ENCODE results near the gene POLE3.
"Not testable (repeated sequence)": the region's sequence is repeated elsewhere in the genome, so short reads cannot be mapped to it uniquely, and the experiment has no call there.

Gene POLE3

DNA sequence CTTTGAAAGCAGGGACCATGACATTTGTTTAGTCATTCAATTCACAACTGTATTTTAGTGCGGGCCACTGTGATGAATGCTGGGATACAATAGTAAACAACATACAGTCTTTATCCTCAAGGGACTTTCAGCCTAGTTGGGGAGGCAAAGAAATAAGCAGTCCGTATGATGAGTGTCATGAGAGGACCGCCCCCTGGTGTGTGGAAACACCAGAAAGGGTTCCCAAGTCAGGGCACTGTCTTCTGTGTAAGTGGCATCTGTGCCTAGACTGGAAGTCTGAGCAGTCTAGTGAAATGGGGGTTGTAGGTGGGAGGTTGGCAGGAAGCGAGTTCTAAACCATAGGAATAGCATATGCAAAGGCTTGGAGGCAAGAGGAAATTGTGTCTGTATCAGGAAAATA, 6.9 kb upstream of the POLE3 start:
- H3K27me3 Mint-ChIP-seq: no peaks in the 10 kb centered on the region
- no peak overlapping the region for H3K27ac Mint-ChIP-seq
- H3K36me3 Mint-ChIP-seq: no peaks in the 10 kb centered on the region
- H3K9me3 Mint-ChIP-seq: no peaks in the 10 kb centered on the region
- no peaks in the 10 kb centered on the region for H3K4me1 Mint-ChIP-seq
- no peak for ATAC-seq
- H3K4me3 Mint-ChIP-seq: no peak overlapping the region

DNA sequence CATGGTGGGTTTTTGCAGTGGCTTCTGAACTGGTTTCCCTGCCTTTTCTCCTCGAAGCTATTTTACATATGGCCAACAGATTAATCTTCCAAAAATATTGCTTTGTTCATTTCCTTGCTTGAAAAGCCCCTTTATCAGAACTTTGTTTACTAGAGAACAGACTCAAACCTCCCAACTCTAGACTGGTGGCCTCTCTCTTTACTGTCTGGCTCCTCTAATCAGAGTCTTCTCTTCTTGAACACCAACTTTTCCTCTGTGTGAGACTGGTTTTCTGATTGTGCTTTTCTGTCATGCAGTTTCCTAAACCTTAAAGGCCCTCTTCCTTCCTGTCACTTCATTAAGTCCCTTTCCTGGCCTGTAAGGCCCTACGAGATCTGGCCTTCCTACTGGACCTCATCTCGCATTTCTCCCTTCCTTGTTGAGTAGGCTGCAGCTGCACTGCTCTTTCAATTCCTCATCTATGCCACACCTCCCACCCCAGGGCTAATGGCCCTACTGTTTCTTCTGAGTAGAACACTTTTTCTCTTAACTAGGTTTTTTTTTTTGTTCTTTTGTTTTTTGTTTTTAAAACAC, 5.8 kb upstream of the POLE3 start:
- Mint-ChIP-seq H3K27ac (no peak overlapping the region), H3K4me3 (no peak overlapping the region), H3K4me1 (no peaks in the 10 kb centered on the region), H3K27me3 (no peaks in the 10 kb centered on the region), H3K36me3 (no peaks in the 10 kb centered on the region), H3K9me3 (no peaks in the 10 kb centered on the region)
- peak; percentile 98 for ATAC-seq

DNA sequence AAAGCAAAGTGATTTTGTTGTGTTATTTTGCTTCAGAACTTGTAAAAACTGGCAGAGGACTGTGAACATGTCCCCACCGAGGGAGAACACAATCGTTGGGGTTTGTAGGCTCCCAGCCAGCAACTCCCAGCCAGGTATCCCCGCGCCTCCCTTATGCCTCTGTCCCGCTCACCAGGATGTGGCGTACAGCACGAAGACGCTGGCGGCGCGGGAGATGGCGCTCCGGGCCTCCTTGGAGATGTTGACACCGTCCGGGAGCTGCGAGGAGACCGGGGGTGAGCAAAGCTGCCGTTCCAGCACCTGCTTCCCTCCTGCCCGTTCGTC, 630 bp downstream of the POLE3 start:
- peak overlapping the region; percentile 90 for H3K4me3 Mint-ChIP-seq
- H3K27me3 Mint-ChIP-seq: no peaks in the 10 kb centered on the region
- H3K9me3 Mint-ChIP-seq: no peaks in the 10 kb centered on the region
- H3K36me3 Mint-ChIP-seq: peaks cover 21% of the 10 kb centered on the region
- peak overlapping the region; percentile 98 for H3K27ac Mint-ChIP-seq
- ATAC-seq: no peak
- H3K4me1 Mint-ChIP-seq: peaks cover 29% of the 10 kb centered on the region

DNA sequence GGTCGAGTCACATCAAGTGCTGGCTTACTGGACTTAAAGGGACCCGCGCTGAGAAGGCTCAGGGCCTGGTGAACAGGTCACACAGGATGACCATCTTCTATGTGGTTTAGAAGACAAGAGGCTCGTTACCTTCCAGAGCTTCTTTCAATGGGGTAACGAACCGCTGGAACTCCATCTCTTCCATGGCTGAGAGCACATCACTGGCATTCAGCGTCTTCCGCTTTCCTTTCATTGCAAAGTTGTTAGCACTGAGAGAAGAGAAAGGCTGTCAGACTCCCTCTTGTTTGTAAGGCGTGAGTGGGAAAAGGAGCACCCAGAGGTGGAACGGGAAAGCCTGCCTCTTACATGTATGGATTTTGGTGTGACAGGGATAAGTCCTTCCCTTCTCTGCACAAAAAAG, 994 bp downstream of the POLE3 start:
- no peak for ATAC-seq
- peak overlapping the region; percentile 90 for H3K4me3 Mint-ChIP-seq
- no peaks in the 10 kb centered on the region for H3K27me3 Mint-ChIP-seq
- H3K36me3 Mint-ChIP-seq: peaks cover 21% of the 10 kb centered on the region
- no peaks in the 10 kb centered on the region for H3K9me3 Mint-ChIP-seq
- H3K4me1 Mint-ChIP-seq: peaks cover 29% of the 10 kb centered on the region
- peak overlapping the region; percentile 98 for H3K27ac Mint-ChIP-seq

DNA sequence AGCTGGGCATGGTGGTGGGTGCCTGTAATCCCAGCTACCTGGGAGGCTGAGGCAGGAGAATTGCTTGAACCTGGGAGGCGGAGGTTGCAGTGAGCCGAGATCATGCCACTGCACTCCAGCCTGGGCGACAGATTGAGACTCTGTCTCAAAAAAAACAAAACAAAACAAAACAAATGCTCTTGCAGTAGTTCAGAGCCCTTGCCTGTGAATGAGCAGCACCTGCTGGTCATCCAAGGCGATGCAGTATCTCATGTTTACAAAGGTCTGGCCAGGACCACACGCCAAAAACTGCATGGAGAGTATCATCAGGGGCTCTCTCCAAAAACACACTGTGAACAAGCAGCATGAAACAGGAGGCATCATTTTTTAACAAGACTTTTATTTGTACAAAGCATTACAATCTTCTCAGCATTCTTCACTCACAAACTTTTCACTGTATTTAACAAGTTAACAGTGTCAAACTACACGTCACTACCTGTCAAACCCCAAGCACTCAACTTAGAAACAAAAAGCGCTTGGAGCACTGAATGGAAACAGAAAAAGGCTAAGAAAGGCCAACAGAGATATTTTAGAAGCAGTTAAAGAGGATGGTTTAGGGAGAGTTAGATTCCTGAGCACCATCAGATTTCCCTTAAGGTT, 3.5 kb downstream of the POLE3 start:
- ATAC-seq, H3K27me3 Mint-ChIP-seq, H3K9me3 Mint-ChIP-seq, H3K4me3 Mint-ChIP-seq: not testable (repeated sequence)
- Mint-ChIP-seq H3K4me1 (peaks cover 29% of the 10 kb centered on the region), H3K27ac (peak overlapping the region; percentile 15), H3K36me3 (peaks cover 21% of the 10 kb centered on the region)

DNA sequence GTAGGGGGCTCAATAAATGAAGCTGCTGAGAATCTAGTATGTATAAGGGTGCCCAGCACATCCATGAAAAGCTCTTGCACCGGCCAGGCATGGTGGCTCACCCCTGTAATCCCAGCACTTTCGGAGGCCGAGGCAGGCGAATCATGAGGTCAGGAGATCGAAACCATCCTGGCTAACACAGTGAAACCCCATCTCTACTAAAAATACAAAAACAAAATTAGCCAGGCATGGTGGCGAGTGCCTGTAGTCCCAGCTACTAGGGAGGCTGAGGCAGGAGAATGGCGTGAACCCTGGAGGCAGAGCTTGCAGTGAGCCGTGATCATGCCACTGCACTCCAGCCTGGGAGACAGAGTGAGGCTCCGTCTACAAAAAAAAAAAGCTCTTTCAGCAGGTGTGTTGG, 4.1 kb downstream of the POLE3 start:
- not testable (repeated sequence) for H3K27me3 Mint-ChIP-seq, ATAC-seq, H3K4me3 Mint-ChIP-seq, H3K9me3 Mint-ChIP-seq
- peaks cover 21% of the 10 kb centered on the region for H3K36me3 Mint-ChIP-seq
- peak overlapping the region; percentile 15 for H3K27ac Mint-ChIP-seq
- H3K4me1 Mint-ChIP-seq: peaks cover 36% of the 10 kb centered on the region

DNA sequence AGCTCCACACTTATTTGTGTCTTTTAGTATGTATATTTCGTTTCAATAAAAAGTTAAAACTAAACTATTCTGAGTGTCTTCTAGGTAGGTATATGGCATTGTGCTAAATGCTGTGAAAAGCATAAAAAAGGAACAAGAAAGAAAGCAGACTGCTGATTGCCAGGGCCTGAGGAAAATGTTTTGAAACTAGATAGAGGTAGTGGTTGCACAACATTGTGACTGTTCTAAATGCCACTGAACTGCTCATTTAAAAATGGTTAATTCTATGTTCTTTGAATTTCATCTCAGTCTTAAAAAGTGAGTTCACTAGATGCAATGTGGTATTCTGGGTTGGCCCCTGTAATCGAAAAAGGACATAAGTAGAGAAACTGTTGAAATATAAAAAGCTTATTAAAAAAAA, 6.8 kb downstream of the POLE3 start:
- peaks cover 38% of the 10 kb centered on the region for H3K4me1 Mint-ChIP-seq
- no peaks in the 10 kb centered on the region for H3K9me3 Mint-ChIP-seq

DNA sequence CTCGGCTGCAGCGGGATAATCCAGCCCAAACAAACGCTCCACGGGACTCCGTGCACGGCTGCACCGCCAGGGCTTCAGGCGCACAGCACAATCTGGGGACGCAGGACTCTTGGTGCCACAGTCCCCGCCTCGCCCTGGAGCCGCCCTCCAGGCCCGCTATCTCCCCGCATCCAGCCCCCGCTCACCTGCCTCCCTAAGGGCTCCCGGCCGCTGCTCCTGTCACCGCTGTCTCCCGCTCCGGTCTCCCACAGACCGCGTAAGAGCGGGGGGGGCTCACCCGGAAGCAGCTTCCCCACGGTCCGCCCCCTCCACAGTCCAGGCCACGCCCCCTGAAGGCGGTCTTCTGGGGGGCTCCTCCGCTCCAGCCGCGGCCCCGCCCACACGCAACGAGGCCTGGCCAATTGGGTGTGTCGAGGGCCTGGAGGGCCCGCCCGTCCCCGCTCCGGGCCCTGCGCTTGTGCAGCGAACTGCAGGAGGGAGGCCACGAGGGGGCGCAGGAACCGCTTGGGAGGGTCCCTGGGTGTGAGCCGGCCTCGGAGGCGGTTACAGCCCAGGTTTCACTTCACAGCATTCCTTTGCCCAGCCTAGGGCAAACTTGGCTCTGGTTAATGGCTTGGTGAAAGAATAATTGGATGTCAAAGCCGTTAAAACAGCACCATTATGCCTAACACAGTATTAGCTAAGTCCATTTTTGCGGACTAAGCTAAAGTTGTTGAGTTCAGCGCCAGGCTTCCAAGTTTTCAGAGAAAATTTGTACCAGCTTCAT, 9.3 kb downstream of the POLE3 start, which contains the start of gene ALAD:
Gene ALAD (minus strand): TSS at position 258 of the 766 bp plus-strand sequence. CDS start 7,725 bp downstream, outside the sequence.
- peak within 1 kb of the TSS; percentile 80 for H3K27ac Mint-ChIP-seq
- peak; percentile 100 for ATAC-seq
- no peaks in the 10 kb centered on the region for H3K27me3 Mint-ChIP-seq
- H3K9me3 Mint-ChIP-seq: no peaks in the 10 kb centered on the region
- peaks cover 27% of the 10 kb centered on the region for H3K4me1 Mint-ChIP-seq
- peak within 1 kb of the TSS; percentile 96 for H3K4me3 Mint-ChIP-seq
- no peaks in the 10 kb centered on the region for H3K36me3 Mint-ChIP-seq

More for the DNA sequence above, 6.8 kb downstream of the POLE3 start:
- peaks cover 16% of the 10 kb centered on the region for H3K36me3 Mint-ChIP-seq
- no peak overlapping the region for H3K27ac Mint-ChIP-seq
- ATAC-seq: no peak
- no peaks in the 10 kb centered on the region for H3K27me3 Mint-ChIP-seq
- H3K4me3 Mint-ChIP-seq: no peak overlapping the region

DNA sequence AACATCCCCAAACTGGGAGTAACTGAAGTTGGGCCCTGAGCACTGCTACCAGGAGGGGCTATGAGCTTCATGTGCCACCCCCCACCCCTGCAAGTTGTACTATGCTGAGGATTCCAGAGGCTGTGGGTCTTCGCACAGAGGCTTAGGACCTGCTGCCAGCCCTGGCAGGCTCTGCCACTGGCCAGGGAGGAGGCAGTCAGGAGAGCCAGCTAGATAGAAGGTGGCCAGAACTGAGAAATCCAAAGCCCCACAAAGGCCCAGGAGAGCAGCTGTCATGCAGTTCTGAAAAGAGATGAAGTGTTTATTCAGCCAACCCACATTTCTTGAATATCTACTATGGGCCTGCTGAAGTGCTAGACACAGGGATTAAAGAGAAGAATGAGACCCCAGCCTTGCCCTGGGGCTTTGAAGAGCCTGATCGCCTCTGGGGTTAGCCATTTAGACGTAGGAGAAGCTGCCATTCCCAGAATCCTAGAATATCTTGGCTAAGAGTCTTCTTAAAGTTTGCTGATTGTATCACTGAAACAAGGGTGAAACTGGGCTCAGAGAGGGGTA, 10.8 kb downstream of the POLE3 start:
- Mint-ChIP-seq H3K4me3 (peak overlapping the region; percentile 72), H3K27me3 (no peaks in the 10 kb centered on the region), H3K36me3 (no peaks in the 10 kb centered on the region), H3K4me1 (peaks cover 27% of the 10 kb centered on the region), H3K9me3 (no peaks in the 10 kb centered on the region), H3K27ac (peak overlapping the region; percentile 80)
- no peak for ATAC-seq

DNA sequence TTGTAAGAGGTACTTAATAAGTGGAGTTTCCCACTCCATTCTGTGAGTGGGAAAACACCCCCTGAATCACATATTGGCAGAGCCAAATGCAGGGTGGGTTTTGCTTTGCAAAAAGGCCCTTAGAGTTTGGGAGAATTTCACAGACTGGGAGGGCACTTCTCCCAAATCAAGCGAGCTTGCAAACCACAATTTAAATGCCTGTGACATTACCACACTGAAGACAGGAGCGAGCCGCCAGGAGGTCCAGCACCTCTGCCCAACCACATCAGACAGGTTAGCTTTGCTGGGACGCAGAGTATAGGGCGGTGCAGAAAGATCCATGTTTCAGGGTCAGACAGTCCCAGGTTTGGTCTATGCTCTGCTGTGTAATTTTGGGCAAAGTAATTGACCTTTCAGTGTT, 11.7 kb downstream of the POLE3 start:
- H3K27ac Mint-ChIP-seq: no peak overlapping the region
- H3K4me3 Mint-ChIP-seq: no peak overlapping the region
- H3K4me1 Mint-ChIP-seq: peaks cover 27% of the 10 kb centered on the region
- no peaks in the 10 kb centered on the region for H3K9me3 Mint-ChIP-seq
- no peaks in the 10 kb centered on the region for H3K27me3 Mint-ChIP-seq
- ATAC-seq: no peak
- no peaks in the 10 kb centered on the region for H3K36me3 Mint-ChIP-seq

DNA sequence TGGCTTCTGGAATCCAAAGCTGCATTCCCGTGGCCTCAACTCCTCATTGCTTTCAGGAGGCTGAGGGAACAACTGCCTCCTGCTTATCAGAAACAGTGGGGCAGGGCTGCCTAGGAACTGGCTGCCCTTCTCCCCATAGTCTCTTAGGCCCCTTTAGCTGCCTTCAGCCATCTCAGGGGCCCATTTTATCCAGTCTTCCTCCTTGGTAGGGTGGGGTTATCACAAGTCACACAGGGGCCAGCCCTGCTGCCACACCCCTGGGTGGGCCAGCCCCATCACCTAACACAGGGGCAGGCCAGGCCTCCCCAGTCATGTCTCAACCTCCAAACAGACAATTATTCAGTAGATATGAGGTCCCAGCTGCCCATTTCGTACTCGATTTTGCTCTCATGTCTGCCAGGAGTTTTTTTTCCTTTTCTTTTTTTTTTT, 13.3 kb downstream of the POLE3 start:
- H3K27ac Mint-ChIP-seq: no peak overlapping the region
- H3K4me1 Mint-ChIP-seq: peaks cover 27% of the 10 kb centered on the region
- no peaks in the 10 kb centered on the region for H3K9me3 Mint-ChIP-seq
- H3K27me3 Mint-ChIP-seq: no peaks in the 10 kb centered on the region
- H3K36me3 Mint-ChIP-seq: peaks cover under 1% of the 10 kb centered on the region
- H3K4me3 Mint-ChIP-seq: no peak overlapping the region
- ATAC-seq: no peak

DNA sequence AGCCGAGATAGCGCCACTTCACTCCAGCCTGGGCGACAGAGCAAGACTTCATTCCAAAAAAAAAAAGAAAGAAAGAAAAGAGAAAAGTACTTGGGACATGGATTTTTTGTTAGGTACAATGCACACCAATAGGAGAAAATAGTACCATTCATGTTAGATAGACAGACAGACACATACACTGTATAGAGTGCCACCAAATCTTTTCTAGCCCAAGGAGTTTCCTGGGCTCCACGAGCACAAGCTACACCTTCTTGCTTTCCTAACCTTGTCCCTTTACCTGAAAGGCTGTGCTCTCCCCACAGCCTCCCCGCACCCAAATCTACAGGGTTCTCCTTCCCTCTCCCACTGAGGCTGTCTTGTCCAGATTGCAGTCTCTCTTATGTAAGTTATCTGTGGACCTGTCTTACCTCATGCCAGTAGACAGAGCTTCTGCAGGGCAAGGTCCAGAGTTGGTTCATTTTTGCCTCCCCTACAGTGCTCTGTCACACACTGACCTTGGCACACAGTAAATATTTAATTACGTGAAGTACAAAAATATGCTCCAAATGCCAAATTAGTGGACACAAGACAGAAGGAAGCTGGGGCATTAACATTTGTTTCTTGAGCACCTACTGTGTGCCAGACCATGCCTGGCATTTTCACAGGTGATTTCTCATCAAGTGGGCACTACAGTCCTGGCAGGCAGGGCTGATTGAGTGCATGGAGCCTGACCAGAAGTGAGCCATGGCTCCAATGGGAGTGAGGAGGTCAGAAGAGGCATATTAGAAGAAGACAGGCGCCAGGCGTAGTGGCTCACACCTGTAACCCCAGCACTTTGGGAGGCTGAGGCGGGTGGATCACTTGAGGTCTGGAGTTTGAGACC, 15.2 kb downstream of the POLE3 start:
- no peak for ATAC-seq
- H3K9me3 Mint-ChIP-seq: no peaks in the 10 kb centered on the region
- no peak overlapping the region for H3K4me3 Mint-ChIP-seq
- no peaks in the 10 kb centered on the region for H3K27me3 Mint-ChIP-seq
- H3K36me3 Mint-ChIP-seq: peaks cover 19% of the 10 kb centered on the region
- H3K4me1 Mint-ChIP-seq: peaks cover 18% of the 10 kb centered on the region
- H3K27ac Mint-ChIP-seq: no peak overlapping the region

DNA sequence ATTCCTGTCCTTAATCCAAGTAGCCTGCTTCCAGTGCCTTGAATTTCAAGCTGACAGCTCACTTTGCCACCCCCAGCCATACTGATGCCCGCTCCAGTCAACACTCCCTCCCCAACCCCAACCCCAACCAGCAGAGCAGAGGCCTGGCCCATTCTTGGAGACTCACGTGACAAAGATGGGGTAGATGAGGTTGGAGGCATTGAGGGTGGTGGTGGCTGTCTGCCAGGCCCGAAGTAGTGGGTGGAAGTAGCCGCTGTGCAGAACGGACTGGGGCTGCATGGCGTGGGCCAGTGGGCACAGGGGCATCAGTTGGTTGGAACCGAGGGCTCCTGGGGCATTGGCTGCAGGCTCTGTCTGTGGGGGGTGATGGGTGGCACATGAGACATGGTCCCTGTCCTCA, 17.2 kb downstream of the POLE3 start:
- H3K4me1 Mint-ChIP-seq: peaks cover 4% of the 10 kb centered on the region
- H3K27me3 Mint-ChIP-seq: no peaks in the 10 kb centered on the region
- ATAC-seq: no peak
- H3K36me3 Mint-ChIP-seq: peaks cover 37% of the 10 kb centered on the region
- H3K27ac Mint-ChIP-seq: no peak overlapping the region
- no peak overlapping the region for H3K4me3 Mint-ChIP-seq
- H3K9me3 Mint-ChIP-seq: no peaks in the 10 kb centered on the region

DNA sequence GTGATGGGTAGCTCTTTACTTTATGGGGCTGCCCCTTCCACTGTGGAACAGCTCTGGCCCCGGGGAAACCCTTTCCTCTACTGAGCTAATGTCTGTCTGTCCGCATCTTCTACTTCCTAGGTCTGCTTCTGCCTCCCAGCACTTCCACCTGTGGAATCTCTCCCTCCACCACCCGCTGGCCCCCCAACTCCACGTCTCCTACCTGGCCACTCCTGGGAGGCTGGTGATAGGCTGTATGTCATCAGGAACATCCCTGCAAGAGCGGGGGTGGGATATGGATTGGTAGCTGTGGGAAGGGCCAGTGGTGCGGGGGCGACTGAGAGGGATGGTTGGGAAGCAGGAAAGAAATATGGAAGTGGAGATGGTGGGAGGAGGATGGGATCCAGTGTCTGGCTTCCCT, 18.6 kb downstream of the POLE3 start:
- H3K9me3 Mint-ChIP-seq: no peaks in the 10 kb centered on the region
- H3K4me1 Mint-ChIP-seq: no peaks in the 10 kb centered on the region
- peaks cover 50% of the 10 kb centered on the region for H3K36me3 Mint-ChIP-seq
- no peak overlapping the region for H3K4me3 Mint-ChIP-seq
- no peak overlapping the region for H3K27ac Mint-ChIP-seq
- ATAC-seq: no peak
- no peaks in the 10 kb centered on the region for H3K27me3 Mint-ChIP-seq
